ENCODE data around the gene SLIT3.

Gene SLIT3

DNA sequence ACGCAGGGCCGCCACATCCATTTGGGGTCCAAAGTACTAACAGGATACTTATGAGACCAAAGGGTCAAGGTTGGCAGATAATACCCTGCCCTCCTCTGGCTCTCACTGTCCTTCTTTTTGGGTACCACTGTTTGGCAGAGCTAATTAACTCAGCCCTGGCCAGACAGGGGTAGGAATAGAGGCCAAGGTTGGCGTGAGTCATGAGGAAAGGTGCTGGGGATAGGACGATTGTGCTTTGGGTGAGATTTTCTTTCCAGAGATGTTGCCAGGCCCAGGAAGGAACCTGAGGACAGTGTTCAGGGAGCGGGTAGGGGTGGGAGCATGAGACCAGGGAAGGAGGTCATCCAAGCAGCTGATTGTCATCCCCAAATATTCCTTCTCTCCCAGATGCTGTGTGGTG lies 529.9 kb downstream of the SLIT3 start:
- Histone ChIP-seq H3K27me3 (replicated peaks; ENCODE audit: control insufficient read depth, insufficient read depth, low read length) (peaks cover 3% of the 10 kb centered on the region), H3K4me3 (replicated peaks; ENCODE audit: low read depth, low read length) (no peak overlapping the region), H3K36me3 (ENCODE audit: control insufficient read depth, insufficient read depth, low read length) (no peaks in the 10 kb centered on the region)
- DNase-seq (ENCODE audit: extremely low read depth, insufficient read length), result no peak
- TF ChIP-seq, protein P1, sequence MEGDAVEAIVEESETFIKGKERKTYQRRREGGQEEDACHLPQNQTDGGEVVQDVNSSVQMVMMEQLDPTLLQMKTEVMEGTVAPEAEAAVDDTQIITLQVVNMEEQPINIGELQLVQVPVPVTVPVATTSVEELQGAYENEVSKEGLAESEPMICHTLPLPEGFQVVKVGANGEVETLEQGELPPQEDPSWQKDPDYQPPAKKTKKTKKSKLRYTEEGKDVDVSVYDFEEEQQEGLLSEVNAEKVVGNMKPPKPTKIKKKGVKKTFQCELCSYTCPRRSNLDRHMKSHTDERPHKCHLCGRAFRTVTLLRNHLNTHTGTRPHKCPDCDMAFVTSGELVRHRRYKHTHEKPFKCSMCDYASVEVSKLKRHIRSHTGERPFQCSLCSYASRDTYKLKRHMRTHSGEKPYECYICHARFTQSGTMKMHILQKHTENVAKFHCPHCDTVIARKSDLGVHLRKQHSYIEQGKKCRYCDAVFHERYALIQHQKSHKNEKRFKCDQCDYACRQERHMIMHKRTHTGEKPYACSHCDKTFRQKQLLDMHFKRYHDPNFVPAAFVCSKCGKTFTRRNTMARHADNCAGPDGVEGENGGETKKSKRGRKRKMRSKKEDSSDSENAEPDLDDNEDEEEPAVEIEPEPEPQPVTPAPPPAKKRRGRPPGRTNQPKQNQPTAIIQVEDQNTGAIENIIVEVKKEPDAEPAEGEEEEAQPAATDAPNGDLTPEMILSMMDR (IDR thresholded peaks at IDR 0.05; ENCODE audit: insufficient read depth, low read length, poor library complexity, severe bottlenecking), result no peak

DNA sequence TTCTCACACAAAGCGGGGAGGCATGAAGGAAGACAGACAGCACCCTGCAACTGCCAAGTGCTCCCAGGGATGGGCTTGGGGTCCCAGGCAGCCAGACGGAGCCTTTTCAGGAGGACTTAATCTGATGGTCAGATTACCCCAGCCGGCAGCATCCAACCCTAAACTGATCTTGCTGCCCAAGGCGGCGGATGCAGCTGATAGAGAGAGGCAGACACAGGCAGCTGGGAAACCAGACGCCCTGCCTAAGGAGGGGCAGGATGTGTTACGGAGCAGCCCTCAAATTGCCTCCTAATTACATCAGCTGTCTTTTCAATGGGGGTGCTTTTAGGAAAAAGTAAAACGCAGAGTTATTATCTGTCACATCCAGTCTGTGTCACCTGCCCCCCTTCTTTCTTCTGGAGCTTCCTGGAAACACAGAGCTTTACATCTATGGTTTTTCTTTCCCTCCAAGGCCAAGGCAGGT lies 530.9 kb downstream of the SLIT3 start:
- peaks cover 3% of the 10 kb centered on the region for H3K27me3 ChIP-seq (replicated peaks; ENCODE audit: control insufficient read depth, insufficient read depth, low read length)
- DNase-seq (ENCODE audit: extremely low read depth, insufficient read length), result no peak
- no peak overlapping the region for H3K4me3 ChIP-seq (replicated peaks; ENCODE audit: low read depth, low read length)
- no peaks in the 10 kb centered on the region for H3K36me3 ChIP-seq (ENCODE audit: control insufficient read depth, insufficient read depth, low read length)
- TF ChIP-seq, protein P1 (IDR thresholded peaks at IDR 0.05; ENCODE audit: insufficient read depth, low read length, poor library complexity, severe bottlenecking), result no peak

DNA sequence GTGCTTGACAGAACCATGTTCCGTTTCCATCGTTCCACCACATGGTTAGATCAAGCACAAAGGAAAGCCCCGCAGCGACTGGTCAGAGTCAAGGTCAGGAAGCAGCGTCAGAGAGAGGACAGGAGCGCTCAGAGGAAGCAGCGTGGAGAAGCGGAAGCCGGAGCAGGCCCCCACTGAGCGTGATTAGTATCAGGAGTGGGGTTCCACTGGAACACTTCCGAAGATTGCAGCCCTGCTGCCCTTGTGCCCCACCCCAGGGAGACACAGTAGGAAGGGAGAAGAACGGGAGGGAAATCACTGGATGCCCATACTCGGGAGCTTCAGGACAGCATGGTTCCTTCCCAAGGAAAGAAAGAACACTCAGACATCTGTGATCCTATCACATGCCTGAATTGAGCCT lies 532.8 kb downstream of the SLIT3 start:
- Histone ChIP-seq H3K36me3 (ENCODE audit: control insufficient read depth, insufficient read depth, low read length) (no peaks in the 10 kb centered on the region), H3K27me3 (replicated peaks; ENCODE audit: control insufficient read depth, insufficient read depth, low read length) (peaks cover 3% of the 10 kb centered on the region), H3K4me3 (replicated peaks; ENCODE audit: low read depth, low read length) (no peak overlapping the region)
- TF ChIP-seq, protein P1 (IDR thresholded peaks at IDR 0.05; ENCODE audit: insufficient read depth, low read length, poor library complexity, severe bottlenecking), result no peak
- no peak for DNase-seq (ENCODE audit: extremely low read depth, insufficient read length)

DNA sequence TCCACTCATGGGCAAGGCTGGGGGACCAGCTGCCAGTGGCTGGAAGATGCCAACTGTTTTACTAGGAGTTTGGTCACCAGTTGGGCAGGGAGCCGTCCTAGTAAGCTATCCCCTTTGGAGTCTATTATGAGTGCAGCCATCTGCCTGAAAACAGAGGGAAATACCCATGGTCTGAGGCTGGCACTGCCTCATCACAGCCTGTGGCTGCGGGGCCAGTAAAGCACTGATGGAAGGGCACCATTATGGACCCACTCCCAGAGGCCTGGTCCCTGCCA lies 534.6 kb downstream of the SLIT3 start:
- H3K36me3 ChIP-seq (ENCODE audit: control insufficient read depth, insufficient read depth, low read length), result no peaks in the 10 kb centered on the region
- TF ChIP-seq, protein P1 (IDR thresholded peaks at IDR 0.05; ENCODE audit: insufficient read depth, low read length, poor library complexity, severe bottlenecking), result no peak
- no peak for DNase-seq (ENCODE audit: extremely low read depth, insufficient read length)
- peaks cover 1% of the 10 kb centered on the region for H3K27me3 ChIP-seq (replicated peaks; ENCODE audit: control insufficient read depth, insufficient read depth, low read length)
- H3K4me3 ChIP-seq (replicated peaks; ENCODE audit: low read depth, low read length), result no peak overlapping the region

DNA sequence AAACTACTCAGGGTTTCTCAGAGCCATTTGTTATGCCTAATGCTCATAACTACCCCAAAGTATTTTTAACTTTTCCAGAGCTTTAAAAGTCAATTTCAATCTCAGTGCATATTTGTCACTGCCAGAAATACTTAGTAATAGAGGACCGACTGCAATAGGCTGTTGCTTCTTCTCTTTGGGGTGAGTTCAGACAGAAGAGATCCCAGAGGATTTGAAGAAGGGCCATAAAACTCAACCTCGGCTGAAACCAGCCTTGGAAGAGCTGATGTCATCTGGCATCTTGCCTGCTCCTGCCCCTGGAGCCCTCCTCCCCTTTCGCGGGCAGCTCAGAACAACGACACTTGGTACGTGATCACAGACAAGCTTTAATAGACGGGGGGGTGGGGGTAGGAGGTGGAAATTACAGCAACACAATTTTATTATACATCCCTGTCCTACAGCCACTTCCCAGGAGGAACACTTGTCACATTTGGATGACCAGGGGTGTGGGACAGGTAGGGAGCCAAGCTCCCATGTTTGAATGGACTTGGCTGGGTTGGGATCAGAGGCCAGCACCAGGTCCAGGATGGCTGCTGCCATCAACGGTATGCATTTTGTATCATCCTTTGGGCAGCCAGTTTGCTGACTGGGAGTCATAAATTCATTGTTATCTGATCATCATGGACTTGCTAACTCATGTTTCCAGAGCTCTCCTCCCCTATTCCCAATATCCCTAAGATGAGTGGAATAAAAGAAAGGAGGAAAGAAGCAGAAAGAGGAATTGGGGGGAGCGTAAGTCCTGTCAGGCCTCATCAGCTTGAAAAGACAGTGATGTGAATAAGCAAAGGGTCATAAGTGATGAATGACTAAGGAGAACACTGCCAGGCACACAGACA lies 535.2 kb downstream of the SLIT3 start:
- no peak for DNase-seq (ENCODE audit: extremely low read depth, insufficient read length)
- Histone ChIP-seq H3K4me3 (replicated peaks; ENCODE audit: low read depth, low read length) (no peak overlapping the region), H3K27me3 (replicated peaks; ENCODE audit: control insufficient read depth, insufficient read depth, low read length) (no peaks in the 10 kb centered on the region; the same call in none of the 2 replicates), H3K36me3 (ENCODE audit: control insufficient read depth, insufficient read depth, low read length) (no peaks in the 10 kb centered on the region)
- TF ChIP-seq, protein P1 (IDR thresholded peaks at IDR 0.05; ENCODE audit: insufficient read depth, low read length, poor library complexity, severe bottlenecking), result no peak

Measured in GM06990 (cell line).